Loucy (cell line): ENCODE results near the gene ATF6.
A peak's percentile ranks its signal among the peaks of the same experiment; 100 is the strongest.

Experiments used
- H2AFZ ChIP-seq: fragments of 200-600 bp; sonication (generic); 2 replicates; pipeline ENCODE4 v1.6.0; 2016; ENCODE audit warnings: antibody characterized with exemption, mild to moderate bottlenecking, low read length, moderate library complexity
- H3F3A ChIP-seq: fragments of 200-600 bp; 2 replicates; pipeline ENCODE4 v1.6.0; 2016; ENCODE audit warnings: antibody characterized with exemption, low read depth, mild to moderate bottlenecking
- H3K27me3 ChIP-seq: fragments of 200-600 bp; sonication (generic); 2 replicates; pipeline ENCODE4 v1.6.1; 2014; ENCODE audit warnings: low read length, mild to moderate bottlenecking; ENCODE audit not compliant: insufficient read depth, poor library complexity, severe bottlenecking
- H3K36me3 ChIP-seq: fragments of 200-600 bp; sonication (generic); 2 replicates; pipeline ENCODE4 v1.6.1; 2016; ENCODE audit warnings: low read length; ENCODE audit not compliant: insufficient read depth
- H3K4me1 ChIP-seq: fragments of 200-600 bp; sonication (generic); 2 replicates; pipeline ENCODE4 v1.5.1; 2014; ENCODE audit warnings: low read length, mild to moderate bottlenecking; ENCODE audit not compliant: insufficient read depth, poor library complexity, severe bottlenecking
- H3K4me2 ChIP-seq: fragments of 200-600 bp; sonication (generic); 2 replicates; pipeline ENCODE4 v1.6.0; 2014; ENCODE audit warnings: antibody characterized with exemption, low read length, low read depth, mild to moderate bottlenecking; ENCODE audit not compliant: poor library complexity, severe bottlenecking
- H3K4me3 ChIP-seq: fragments of 200-600 bp; sonication (generic); 2 replicates; pipeline ENCODE4 v1.5.1; 2014; ENCODE audit warnings: low read length, mild to moderate bottlenecking, mixed read lengths; ENCODE audit not compliant: poor library complexity, severe bottlenecking
- H3K79me2 ChIP-seq: fragments of 200-600 bp; sonication (generic); 2 replicates; pipeline ENCODE4 v1.6.1; 2014; ENCODE audit warnings: low read length; ENCODE audit not compliant: insufficient read depth
- H3K9ac ChIP-seq: fragments of 200-600 bp; sonication (generic); 2 replicates; pipeline ENCODE4 v1.6.0; 2014; ENCODE audit warnings: mild to moderate bottlenecking, low read depth, low read length, moderate library complexity; ENCODE audit not compliant: poor library complexity, severe bottlenecking
- H3K9me2 ChIP-seq: fragments of 200-600 bp; sonication (generic); replicated peaks from 2 replicates; pipeline ENCODE4 v1.6.1; 2016; ENCODE audit warnings: low read depth, low read length, mixed read lengths
- H3K9me3 ChIP-seq: fragments of 200-600 bp; sonication (generic); 2 replicates; pipeline ENCODE4 v1.6.1; 2014; ENCODE audit warnings: mild to moderate bottlenecking, antibody characterized with exemption, low read length, low read depth; ENCODE audit not compliant: insufficient read depth
- H4K20me1 ChIP-seq: fragments of 200-600 bp; sonication (generic); 2 replicates; pipeline ENCODE4 v1.6.0; 2014; ENCODE audit warnings: antibody characterized with exemption, low read length, mild to moderate bottlenecking; ENCODE audit not compliant: insufficient read depth, poor library complexity, severe bottlenecking
- CTCF ChIP-seq: fragments of 200-600 bp; sonication (generic); conservative IDR thresholded peaks from 2 replicates; pipeline ENCODE4 v1.5.1; 2014; ENCODE audit warnings: mild to moderate bottlenecking, antibody characterized with exemption, low read length
- EZH2phosphoT487 ChIP-seq: fragments of 200-600 bp; IDR thresholded peaks from 2 replicates; pipeline ENCODE4 v1.6.1; 2018; ENCODE audit warnings: antibody characterized with exemption, mild to moderate bottlenecking, moderate library complexity, borderline replicate concordance

The ATF6 gene

DNA sequence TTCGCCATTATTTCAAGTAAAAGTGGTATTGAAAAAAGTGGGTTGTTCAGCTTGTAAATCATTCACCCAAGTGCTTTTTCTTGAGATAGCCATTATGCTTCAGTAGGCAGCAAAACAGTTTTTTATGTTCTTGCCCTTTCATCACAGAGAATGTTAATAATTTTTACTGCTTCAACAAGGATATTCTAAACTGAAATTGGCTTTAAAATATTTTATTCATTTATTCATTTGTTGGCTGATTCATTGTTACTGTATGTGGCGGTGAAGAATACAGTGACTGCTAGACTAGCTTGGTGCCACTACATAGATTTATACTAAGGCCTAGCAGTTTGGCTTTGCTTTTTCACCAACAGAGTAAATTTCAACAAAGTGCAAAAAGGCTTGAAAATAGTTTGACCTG, 136.1 kb downstream of the ATF6 start:
- H3K36me3 ChIP-seq, result peaks cover 5% of the 10 kb centered on the region; the same call in 1 of the 2 replicates
- no peak overlapping the region for H3K4me2 ChIP-seq
- no peaks in the 10 kb centered on the region for H3K9me2 ChIP-seq
- no peaks in the 10 kb centered on the region for H4K20me1 ChIP-seq
- no peaks in the 10 kb centered on the region for H3K4me1 ChIP-seq
- H3K4me3 ChIP-seq, result no peak overlapping the region
- H3K79me2 ChIP-seq, result no peaks in the 10 kb centered on the region
- no peak overlapping the region for H2AFZ ChIP-seq
- TF ChIP-seq CTCF, result no peak
- TF ChIP-seq EZH2phosphoT487, result no peak
- no peak overlapping the region for H3K9ac ChIP-seq
- H3K9me3 ChIP-seq, result no peaks in the 10 kb centered on the region
- H3F3A ChIP-seq, result no peaks in the 10 kb centered on the region
- H3K27me3 ChIP-seq, result no peaks in the 10 kb centered on the region

DNA sequence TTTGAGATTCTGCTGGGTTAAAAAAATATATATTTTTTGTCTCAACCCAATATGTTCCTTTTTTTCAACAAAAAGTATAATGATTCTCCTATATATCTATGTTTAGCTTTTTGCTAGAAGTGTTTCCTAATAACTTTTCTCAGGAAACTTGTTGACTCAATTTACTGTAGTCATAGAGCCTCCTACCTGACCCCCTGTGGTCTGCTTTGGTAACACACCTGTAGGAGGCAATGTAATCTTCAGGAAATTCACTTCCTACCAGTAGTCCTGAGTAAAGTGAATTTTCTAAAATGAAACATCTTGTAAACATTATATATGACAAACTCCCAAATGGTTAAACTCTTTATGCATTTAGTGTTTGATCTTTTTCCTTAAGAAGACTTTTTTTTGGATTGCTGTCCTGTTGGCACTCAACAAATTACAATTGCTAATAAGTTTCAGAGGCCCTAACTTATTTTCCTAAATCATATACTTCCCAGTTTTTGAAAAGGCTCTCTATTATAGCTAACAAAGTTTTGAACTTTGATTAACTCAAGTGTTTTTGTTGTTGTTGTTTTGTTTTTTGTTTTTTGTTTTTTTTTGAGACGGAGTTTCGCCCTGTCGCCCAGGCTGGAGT, 139.3 kb downstream of the ATF6 start:
- Histone ChIP-seq H3K9me3 (no peaks in the 10 kb centered on the region), H3K36me3 (peaks cover 5% of the 10 kb centered on the region; the same call in 1 of the 2 replicates), H3K4me1 (no peaks in the 10 kb centered on the region), H4K20me1 (no peaks in the 10 kb centered on the region), H3K79me2 (no peaks in the 10 kb centered on the region), H3K4me3 (no peak overlapping the region), H2AFZ (no peak overlapping the region), H3K9me2 (no peaks in the 10 kb centered on the region), H3F3A (no peaks in the 10 kb centered on the region), H3K27me3 (no peaks in the 10 kb centered on the region), H3K4me2 (no peak overlapping the region), H3K9ac (no peak overlapping the region)
- TF ChIP-seq CTCF, result peak; percentile 86
- no peak for TF ChIP-seq EZH2phosphoT487

DNA sequence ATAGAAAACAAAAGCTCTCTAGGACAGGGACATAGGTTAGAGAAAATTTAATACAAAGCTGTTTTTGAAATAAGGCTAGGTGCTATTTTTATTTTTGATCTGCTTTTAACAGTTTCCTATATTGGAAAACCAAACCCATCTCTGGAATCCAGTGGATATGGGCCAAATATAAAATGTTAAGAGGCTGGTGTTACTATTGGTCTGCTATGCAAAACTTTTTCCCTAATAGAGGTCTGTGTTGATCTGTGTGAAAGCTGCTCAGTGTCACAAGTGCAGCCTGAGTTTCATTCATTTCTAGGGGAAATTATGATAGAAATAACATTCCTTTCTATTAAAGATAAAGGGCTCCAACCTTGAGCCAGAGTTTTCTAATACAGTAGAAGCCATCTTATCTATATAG, 141.1 kb downstream of the ATF6 start:
- Histone ChIP-seq H3K9me2 (no peaks in the 10 kb centered on the region), H3K27me3 (no peaks in the 10 kb centered on the region), H3K9me3 (no peaks in the 10 kb centered on the region), H3F3A (no peaks in the 10 kb centered on the region), H3K4me1 (no peaks in the 10 kb centered on the region), H3K4me3 (no peak overlapping the region), H3K79me2 (no peaks in the 10 kb centered on the region), H3K9ac (no peak overlapping the region), H2AFZ (no peak overlapping the region), H3K36me3 (peaks cover 5% of the 10 kb centered on the region; the same call in 1 of the 2 replicates), H4K20me1 (no peaks in the 10 kb centered on the region), H3K4me2 (no peak overlapping the region)
- TF ChIP-seq EZH2phosphoT487 (no peak), CTCF (no peak)
